Middle frontal gyrus (tissue), 1 donor: ENCODE data around the gene LIMS1.
"Not testable (repeated sequence)": the region's sequence is repeated elsewhere in the genome, so short reads cannot be mapped to it uniquely, and the experiment has no call there.

Experiments
- DNase-seq: peaks from one replicate; pipeline ENCODE4 v3.0.0-alpha.2; 2015; ENCODE audit warnings: low spot score; ENCODE audit errors: extremely low spot score

Gene LIMS1

GRCh38 chr2:108658553-108658952, 124.3 kb downstream of the LIMS1 start:
- not testable (repeated sequence) for DNase-seq

DNA sequence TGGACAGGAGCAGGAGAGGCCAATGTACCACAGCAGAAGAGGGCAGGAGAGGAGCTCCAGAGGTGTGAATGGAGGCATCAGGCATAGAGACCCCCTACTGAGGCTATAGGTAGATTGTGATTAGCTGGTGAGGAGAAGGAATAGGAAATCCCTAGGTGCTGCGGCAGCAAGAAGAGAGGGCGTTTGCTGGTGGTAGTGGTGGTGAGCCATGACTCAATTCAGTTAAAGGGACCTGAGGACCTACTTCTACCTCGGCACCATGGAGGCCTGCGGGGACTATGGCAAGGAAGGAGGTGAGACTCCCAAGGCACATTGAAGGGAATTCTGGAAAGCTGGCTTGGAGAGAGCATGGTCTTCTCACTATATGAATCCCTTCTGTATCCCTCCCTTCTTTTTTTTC, 127.2 kb downstream of the LIMS1 start:
- DNase-seq = not testable (repeated sequence)

GRCh38 chr2:108662207-108662612, 127.9 kb downstream of the LIMS1 start:
- not testable (repeated sequence) for DNase-seq

DNA sequence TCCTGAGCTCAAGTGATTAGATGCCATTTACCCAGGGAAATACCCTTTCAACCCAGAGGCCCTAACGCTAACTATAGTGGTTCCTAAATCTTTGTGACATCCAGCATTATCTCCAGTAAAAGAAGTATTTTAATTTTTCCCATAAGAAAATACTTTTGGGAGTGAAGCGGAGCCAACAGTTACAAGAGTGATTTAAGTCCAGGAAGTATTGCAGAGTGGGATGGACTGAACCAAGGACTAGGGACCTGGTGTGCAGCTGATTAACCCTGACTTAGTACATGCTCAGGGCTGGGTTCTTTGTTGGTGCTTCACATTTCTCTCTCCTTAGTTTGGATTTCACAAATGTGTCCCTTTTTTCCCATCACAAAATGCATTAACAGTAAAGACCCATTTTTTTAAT, 129.1 kb downstream of the LIMS1 start:
- DNase-seq = not testable (repeated sequence)

DNA sequence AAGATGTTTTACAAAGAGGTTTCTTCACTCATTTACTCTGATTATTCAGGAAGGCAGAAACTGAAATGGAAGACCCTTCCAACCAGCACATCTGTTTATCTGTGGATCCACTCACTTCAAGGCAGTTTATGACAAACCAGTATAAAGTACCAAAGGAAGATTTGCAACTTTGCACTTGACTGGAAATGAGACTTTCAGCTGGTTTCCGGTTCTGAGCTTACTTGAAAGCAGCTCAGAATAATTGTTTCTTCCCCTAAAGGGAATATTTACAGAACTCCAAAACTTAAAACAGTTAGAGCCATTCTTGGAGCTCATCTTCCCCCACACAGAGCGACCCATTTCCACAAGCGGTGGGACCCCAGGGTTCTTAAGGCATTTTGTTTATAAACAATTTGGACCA, 129.8 kb downstream of the LIMS1 start:
- DNase-seq = not testable (repeated sequence)

- not testable (repeated sequence) for DNase-seq
Observed at GRCh38 chr2:108664979-108665378, 130.7 kb downstream of the LIMS1 start.

- not testable (repeated sequence) for DNase-seq
Observed at GRCh38 chr2:108665975-108666374, 131.7 kb downstream of the LIMS1 start.

DNA sequence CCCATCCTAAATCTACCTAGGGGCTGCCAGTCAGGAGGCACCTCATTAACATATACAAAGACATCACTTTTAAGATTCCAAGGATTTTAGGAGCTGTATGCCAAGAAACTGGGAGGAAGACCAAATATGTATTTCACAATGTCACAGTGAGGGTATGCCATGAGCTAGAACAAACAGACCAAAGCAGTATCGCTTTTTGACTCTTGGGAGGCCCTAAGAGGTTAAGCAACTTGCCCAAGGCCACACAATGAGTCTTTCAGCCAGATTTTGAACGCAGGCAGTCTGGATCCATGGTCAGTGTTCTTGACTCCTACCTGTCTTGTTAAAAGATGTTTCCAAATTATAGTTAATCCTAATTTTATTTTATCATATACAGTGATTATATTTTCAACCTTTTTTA, 132.9 kb downstream of the LIMS1 start:
- not testable (repeated sequence) for DNase-seq

GRCh38 chr2:108670282-108670681, 136.0 kb downstream of the LIMS1 start:
- DNase-seq = not testable (repeated sequence)

DNA sequence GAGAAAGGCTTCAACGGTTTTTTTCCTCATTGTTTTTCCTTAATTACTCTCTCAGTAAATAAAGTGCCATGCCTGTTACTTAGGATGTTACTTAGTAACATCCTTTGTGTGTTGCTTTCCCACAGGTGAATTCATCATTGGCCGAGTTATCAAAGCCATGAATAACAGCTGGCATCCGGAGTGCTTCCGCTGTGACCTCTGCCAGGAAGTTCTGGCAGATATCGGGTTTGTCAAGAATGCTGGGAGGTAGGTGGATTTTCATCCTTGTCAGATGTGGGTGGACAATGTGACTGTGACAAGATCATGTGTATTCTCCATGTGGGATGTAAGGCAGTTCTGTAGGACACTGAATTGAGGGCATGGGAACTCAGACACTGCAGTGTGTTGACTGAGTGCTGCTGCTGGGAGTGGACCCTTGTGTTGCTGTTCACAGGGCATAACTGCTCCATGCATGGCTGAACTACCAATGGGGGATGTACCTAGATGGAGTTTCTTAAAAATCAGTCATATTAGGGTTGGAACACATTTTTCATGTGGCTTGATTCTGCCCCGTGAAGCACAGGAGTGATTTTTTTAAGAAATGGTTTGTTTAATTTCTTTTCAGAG, 138.0 kb downstream of the LIMS1 start:
- not testable (repeated sequence) for DNase-seq

GRCh38 chr2:108676522-108676921, 142.3 kb downstream of the LIMS1 start:
- DNase-seq = not testable (repeated sequence)

GRCh38 chr2:108677239-108677744, 143.0 kb downstream of the LIMS1 start:
- not testable (repeated sequence) for DNase-seq

GRCh38 chr2:108678198-108678651, 144.0 kb downstream of the LIMS1 start:
- not testable (repeated sequence) for DNase-seq

DNA sequence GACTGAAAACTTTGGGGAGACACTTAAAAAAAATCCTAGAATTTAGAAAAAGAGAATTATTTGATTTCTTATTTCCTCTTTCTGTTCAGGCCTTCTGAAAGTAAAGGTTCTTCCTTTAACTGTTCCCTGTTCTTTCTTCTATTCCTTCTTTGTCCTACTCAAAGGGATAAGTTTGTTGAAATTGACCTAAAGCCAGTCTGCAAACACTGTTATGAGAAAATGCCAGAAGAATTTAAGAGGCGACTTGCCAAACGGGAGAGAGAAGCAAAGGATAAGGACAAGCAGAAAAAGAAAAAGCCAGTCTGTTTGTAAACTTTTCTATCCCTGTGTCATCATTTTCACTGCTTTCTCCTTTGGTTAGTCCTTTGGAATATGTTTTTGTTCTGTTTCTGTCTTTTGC, 146.5 kb downstream of the LIMS1 start:
- DNase-seq = not testable (repeated sequence)

- DNase-seq = not testable (repeated sequence)
Observed at GRCh38 chr2:108688818-108689756, 154.8 kb downstream of the LIMS1 start.

DNA sequence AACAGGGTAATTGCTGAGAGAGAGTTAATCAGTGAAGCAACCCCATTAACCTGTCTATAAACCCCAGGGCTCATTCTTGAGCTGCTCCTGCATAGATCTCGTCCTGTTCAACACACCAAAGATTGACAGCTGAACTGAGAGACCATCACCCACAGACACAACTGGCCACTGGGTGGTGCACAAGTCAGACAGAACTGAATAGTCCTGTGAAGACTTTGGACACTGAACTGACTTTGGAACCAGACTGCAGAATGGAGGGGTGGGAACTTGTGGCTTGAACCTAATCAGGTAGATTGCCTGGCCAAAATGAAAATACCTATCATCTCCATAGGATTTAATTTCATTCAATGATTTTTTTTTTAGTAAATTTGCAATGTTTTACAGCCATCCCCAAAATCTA, 155.7 kb downstream of the LIMS1 start:
- not testable (repeated sequence) for DNase-seq

DNA sequence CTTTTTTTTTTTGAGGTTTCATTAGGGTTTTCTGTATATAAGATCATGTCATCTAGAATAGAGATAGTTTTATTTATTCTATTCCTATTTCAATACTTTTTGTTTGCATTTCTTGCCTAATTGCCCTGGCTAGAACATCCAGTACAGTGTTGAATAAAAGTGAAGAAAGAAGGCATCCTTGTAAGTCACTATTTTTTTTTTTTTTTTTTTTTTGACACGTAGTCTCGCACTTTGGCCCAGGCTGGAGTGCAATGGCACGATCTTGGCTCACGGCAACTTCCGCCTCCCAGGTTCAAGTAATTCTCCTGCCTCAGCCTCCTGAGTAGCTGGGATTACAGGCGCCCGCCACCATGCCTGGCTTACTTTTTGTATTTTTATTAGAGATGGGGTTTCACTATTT, 157.2 kb downstream of the LIMS1 start:
- no peak for DNase-seq

DNA sequence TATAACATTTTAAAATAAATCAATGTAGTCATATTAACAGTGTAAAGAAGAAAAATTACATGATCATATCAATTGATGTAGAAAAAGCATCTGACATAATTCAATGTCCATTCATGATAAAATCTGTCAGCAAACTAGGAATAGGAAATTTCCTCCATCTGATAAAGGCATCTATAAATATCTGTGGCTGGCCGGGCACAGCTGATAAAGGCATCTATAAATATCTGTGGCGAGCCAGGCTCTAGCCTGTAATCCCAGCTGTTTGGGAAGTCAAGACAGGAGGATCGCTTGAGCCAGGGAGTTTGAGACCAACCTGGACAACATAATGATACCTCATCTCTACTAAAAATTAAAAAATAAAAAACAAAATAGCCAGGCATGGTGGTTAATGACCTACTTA, 166.9 kb downstream of the LIMS1 start:
- no peak for DNase-seq

GRCh38 chr2:108701806-108702205, 167.5 kb downstream of the LIMS1 start:
- no peak for DNase-seq

- DNase-seq = no peak
Observed at GRCh38 chr2:108704871-108705270, 170.6 kb downstream of the LIMS1 start.

DNA sequence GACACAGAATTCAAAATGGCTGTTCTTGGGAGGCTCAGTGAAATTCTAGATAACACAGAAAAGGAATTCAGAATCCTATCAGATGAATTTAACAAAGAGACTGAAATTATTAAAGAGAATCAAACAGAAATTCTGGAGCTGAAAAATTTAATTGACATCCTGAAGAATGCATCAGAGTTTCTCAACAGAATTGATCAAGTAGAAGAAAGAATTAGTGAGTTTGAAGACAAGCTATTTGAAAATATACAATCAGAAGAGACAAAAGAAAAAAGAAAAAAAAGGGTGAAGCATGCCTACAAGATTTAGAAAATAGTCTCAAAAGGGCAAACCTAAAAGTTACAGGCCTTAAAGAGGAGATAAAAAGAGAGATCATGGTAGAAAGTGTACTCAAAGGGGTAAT, 173.0 kb downstream of the LIMS1 start:
- DNase-seq = no peak

- not testable (repeated sequence) for DNase-seq
Observed at GRCh38 chr2:108716971-108717370, 182.7 kb downstream of the LIMS1 start.
